ENCODE data around the gene INPP5A.

INPP5A gene

DNA sequence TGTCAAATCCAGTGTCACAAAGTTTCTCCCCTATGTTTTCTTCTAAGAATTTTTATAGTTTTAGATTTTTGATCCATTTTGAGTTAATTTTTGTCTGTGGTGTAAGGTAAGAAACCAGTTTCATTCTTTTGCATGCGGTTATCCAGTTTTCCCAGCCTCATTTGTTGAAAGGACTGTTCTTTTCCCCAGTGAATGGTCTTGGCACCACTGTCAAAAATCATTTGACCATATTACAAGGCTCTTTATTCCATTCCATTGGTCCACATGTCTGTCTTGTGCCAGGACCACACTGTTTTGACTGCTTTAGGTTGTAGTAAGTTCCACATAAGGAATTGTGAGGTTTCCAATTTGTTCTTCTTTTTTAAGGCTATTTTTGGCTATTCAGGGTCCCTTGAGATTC, 64.0 kb downstream of the INPP5A start:
- no peak for DNase-seq

DNA sequence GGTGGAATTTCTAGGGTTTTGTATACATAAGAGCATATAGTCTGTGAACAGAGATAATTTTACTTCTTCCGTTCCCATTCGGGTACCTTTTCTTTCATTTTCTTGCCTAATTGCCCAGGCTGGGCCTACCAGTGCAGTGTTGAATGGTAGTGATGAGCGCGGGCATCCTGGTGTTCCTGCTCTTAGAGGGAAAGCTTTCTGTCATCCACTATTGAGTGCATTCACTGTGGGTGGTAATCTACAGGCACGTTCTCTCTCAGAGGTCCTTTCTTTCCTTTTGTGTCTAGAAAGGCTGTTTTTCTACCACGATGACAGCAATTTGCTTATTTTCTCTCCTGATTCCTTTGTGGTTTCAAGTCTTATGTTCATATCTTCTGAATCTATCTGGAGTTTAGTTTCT, 65.0 kb downstream of the INPP5A start:
- DNase-seq: no peak

DNA sequence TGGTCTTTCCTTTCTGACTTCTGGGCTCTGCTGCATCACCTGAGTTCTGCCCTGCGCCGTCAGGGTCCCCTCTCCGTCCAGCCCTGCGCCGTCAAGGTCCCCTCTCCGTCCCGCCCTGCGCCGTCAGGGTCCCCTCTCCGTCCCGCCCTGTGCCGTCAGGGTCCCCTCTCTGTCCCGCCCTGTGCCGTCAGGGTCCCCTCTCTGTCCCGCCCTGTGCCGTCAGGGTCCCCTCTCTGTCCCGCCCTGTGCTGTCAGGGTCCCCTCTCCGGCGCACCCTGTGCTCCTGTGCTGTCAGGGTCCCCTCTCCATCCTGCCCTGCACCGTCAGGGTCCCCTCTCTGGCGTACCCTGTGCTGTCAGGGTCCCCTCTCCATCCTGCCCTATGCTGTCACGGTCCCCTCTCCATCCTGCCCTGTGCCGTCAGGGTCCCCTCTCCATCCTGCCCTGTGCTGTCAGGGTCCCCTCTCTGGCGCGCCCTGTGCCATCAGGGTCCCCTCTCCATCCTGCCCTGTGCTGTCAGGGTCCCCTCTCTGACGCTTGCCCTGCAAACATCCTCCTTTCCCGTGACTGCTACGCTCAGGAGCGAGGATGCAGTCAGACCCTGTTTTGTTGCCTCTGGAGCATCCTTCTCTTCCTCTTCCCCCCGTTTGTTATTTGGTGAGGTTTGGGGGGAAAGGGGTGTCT, 66.4 kb downstream of the INPP5A start:
- no peak for DNase-seq

DNA sequence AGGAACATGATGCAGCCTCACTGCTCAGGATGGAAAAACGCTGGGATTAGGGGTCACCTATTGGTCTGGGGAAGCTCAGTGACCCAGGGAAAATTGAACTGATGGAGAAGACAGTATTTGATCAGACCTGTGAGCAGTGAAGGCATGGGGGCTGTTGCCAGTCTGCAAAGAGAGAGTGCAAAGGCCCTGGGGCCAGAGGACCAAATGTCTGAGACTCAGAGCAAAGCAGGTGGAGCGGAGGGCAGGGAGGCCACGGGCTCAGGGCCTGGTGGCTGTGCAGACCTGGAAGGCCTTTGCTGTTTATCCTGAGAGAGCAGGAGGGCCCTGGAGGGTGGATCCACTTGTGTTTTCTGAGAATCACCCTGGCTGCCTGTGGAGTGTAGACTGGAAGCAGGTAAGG, 67.1 kb downstream of the INPP5A start:
- no peak for DNase-seq

DNA sequence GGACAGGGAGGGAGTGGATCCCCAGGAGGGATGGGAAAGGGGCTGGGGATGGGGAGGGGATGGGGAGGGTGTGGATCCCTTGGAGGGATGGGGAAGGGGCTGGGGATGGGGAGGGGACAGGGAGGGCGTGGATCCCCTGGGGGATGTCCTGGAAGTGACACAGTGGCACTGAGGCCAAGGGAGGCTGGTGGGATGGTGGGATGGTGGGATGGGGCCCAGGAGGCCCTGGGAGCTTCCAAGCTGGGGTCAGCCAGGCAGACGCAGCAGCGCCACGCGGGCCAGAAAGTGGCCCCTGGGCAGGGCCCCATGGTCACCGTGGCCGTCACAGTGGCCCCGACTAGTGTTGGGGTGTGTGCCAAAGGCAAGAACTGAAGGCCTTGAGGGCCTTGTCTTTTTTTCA, 67.8 kb downstream of the INPP5A start:
- no peak for DNase-seq

DNA sequence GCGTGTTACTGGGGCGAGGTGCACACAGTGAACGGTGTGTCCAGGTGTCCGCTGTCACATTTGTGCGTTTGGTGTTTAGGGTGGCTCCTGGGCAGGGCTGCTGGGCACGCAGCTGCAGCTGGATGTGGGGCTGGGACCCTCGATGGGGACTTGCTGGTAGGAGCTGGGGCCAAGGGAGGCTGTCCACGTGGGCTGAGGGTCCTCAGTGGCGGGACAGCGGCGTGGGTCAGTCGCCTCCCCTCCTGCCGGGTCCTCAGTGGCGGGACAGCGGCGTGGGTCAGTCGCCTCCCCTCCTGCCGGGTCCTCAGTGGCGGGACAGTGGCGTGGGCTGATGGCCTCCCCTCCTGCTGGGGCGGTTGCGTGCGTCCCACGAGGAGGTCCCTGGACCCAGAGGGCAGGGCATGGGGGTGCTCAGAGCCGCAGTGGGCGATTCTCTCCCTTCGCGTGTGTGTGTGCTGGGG, 68.5 kb downstream of the INPP5A start:
- no peak for DNase-seq

DNA sequence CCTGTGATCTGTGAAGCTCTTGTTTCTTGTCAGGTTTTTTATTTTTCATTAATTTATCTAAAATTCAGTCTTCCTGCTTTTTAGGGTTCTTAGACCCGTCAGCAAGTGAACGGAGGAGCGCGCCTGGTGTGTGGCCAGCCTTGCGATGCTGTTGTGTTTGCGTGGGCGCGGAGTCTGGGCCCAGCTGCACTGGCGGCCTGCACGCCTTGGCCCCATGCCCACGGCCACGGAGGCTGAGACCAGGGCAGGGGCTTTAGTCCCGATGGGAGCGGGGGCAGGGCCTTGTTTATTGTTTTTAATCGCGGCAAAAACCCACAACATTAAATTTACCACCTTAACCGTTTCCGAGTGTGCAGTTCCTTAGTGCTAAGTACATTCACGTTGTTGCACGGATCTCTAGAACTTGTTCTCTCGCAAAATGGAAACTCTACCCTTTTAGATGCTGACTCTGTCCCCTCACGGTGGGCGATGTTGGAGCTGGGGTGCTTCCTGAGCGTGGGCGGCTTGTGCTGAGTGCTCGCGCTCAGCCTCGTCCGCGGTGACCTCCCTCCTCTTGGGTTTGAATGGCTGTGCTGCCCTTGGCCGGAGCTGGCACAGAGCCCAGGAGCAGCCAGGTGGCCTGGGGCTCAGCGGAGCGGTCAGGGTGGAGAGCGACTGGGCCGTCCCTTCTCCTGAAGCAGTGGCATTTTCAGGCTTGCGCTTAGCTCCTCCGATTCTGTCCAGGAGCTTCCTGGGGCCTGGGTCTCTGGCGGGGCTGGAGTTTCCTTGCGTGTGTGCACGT, 69.1 kb downstream of the INPP5A start:
- no peak for DNase-seq

DNA sequence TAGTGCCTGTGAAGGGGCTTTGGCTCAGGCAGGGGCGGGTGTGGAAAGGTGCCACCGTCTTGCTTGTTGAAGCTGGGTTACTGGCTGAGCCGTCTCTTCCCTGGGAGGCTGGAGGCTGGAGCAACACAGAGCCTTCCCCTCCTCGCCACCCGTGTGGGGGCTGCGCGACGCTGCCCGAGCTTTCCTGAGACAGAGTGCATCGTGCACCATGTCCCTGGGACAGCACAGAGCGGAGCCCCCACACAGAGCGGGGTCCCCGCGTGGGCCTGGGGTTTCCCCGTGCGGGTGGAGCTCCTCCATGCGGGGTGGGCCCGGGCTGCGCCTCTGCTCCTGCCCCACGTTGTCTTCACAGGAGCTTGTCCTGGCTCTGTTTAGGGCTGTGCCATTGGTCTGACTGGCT, 69.9 kb downstream of the INPP5A start:
- no peak for DNase-seq

- no peak for DNase-seq
Measured at GRCh38 chr10:132607961-132608495, 70.4 kb downstream of the INPP5A start.

GRCh38 chr10:132608511-132609195, 71.1 kb downstream of the INPP5A start:
- DNase-seq: no peak

- DNase-seq: no peak
Measured at GRCh38 chr10:132609211-132609610, 71.6 kb downstream of the INPP5A start.

DNA sequence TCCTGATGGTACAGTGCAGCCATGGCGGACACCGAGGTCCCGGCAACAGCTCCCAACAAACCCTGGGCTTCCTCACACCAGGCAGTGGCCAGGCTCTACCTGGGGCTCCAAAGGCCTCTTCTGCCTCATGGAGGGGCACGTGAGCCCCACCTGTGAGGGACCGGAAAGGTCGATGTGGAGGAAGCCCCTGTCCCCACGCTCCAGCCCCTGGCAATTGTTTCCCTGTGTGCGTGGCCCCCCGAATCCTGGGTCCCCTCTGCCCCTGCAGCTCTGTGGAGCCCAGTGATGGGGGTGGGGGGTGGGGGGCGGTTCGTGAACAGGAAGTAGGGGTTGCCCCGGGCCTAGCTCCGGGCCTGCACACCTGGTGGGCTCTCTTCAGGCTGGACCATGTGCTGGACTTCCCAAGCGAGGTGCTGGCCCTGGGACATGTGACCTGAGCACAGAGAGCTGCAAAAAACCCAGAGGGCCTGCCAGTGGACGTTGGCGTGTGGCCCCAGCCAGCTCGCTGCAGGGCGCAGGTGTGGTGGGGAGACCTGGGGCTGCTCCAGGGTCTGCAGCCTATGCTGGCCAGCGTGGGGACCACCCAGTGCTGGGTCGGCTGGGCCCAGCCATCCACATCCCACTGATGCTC, 72.6 kb downstream of the INPP5A start:
- no peak for DNase-seq

GRCh38 chr10:132611026-132611910, 73.7 kb downstream of the INPP5A start:
- DNase-seq: no peak

- DNase-seq: no peak
Measured at GRCh38 chr10:132611986-132612385, 74.4 kb downstream of the INPP5A start.

DNA sequence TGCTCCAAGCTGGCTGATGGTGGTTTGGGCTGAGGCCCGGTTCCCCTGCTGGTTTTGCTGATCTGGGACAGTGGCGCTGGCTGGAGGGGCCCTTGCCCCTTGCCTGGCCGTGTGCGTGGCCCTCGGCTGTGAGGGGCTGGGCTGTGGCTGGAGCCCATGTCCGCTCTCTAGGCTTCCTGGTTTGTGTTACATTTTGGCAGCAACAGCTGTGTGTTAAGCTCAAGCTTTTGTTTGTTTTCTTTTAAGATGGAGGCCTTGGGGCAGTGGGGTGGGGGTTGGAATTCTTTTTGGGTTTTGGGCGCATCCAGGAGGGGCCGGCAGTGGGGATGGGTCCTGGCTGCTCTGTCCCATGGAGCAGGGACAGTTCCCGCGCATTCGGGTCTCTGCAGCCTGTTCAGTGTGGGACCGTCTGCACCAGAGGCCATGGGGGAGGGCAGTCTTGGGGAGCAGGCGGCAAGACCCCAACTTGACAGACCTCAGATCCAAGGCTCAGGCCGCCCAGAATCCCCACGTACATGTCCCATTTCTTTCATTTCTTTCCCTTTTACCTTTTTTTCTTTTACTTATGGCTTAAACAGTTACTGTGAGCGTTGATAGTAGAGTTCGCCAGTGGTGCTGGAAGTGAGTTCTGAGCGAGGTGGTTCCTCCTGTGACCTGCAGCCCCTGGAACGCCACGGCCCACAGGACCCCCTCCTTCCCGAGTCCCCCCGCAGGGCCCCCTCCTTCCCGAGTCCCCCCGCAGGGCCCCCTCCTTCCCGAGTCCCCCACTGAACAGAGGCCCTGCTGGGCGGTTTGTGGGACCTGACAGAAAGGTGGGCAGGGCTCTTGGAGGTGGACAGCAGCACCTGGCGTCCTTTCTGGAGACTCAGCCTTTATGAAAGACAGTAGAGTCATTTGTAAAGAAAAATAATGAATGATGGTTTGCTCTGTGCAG, 75.3 kb downstream of the INPP5A start:
- no peak for DNase-seq

DNA sequence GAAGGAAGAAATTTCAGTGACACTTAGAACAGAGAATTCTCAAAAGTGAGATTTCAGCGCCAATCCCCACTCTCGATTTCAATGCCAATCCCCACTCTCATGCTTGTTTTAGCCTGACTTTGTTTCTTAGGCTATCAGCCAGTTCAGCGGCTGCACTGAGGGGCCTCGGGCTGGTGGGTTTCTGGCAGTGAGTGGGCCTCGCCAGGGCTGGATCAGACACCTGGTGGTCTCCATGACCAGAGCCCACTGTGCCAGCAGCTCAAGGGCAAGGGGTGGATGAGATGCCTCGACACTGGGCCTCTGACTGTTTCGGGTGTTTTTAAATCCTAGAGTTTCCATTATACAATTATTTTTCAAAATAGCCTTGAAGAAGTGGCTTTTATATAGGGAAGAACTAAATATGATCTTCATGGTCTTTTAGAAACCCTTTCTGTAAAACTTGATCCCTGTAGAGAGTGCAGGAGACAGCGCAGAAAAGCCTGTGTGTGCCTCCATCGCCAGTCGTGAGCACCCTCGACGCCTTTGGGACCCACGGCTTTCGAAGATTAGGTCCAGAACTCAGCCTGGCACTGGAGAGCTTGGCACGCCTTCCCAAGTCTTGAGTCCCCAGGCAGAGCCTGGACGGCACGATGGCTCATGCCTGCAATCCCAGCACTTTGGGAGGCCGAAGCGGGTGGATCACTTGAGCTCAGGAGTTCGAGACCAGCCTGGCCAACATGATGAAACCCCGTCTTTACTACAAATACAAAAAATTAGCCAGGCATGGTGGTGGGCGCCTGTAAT, 76.2 kb downstream of the INPP5A start:
- no peak for DNase-seq

DNA sequence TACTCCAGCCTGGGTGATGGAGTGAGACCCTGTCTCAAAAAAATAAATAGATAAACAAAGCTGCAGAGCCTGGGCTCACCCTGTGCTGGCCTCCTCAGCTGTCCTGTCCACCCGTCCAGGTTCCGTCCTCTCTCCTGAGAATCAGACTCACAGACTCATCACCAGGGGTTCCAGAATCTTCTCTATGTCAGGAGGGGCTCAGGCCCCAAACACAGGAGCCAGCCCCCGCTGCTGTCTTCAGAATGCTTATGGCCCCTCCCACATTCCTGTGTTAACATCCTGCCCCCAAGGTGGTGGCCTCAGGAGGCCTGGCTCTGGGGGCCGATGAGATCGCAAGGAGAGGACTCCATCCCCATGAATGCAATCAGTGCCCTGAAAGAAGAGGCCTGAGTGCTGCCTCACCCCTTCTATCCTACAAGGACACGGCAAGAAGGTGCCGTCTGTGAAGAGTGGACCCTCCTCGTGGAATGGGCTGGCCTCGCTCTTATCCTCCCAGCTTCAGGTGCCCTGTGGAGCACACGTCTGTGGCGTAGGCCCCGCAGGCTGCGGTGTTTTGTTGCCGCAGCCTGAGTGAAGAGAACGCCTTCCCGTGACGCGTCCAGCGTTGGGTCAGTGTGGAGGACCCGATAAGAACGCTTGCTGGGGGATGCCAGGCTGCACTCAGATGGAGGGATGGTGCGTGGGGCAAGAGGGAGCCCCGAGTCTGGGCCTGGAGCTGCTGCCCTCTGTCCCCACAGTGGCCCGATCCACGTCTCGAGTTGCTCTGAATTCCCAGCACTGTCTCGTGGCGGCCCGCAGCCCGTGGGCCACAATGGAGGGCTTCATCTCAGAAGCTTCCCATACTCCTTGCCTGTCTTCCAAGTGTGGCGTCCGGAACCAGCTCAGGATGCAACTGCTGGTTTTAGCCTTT, 77.1 kb downstream of the INPP5A start:
- no peak for DNase-seq

GRCh38 chr10:132615341-132616169, 78.0 kb downstream of the INPP5A start:
- no peak for DNase-seq
